ENCODE results near the gene IGSF1.
"Not testable (repeated sequence)": the region's sequence is repeated elsewhere in the genome, so short reads cannot be mapped to it uniquely, and the experiment has no call there.

IGSF1 gene

DNA sequence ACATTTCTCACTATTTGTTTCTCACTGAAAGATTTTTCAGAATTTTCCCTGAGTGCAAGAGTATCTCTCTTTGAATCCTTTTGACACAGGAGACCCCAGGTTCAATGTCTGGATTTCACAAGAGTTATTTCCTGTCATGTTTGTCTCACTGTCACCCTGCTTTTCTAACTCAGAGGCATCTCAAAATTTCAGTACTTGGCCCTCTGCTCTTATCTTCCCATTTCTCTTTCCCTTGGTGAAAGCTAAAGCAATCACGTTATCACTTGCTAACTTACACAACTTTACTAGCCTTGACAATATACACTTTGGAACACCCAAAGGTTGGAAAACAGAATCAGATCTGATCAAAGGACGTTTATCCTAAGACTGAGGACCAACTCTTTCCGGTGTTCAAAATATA is 17.3 kb downstream of the IGSF1 start:
- DNase-seq (ENCODE audit: low read depth), result no peak

DNA sequence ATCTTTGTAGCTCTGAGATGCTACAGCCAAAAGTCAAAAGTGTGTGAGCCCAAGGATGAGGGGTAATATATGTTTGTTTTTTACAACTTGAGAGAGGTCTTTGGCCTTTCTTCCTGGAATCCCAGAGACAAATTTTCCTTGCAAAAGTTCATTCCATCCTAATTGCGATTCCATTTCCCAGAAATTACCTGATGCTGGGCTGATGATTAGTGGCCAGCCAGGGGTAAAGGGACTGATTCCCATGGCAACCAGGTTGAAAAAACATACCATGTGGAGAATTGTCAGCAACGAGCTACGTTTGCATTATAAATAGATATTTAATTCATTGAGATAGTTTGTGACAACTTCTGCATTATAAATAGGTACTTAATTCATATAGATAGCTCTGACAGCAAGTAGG is 17.8 kb downstream of the IGSF1 start:
- no peak for DNase-seq (ENCODE audit: low read depth)

DNA sequence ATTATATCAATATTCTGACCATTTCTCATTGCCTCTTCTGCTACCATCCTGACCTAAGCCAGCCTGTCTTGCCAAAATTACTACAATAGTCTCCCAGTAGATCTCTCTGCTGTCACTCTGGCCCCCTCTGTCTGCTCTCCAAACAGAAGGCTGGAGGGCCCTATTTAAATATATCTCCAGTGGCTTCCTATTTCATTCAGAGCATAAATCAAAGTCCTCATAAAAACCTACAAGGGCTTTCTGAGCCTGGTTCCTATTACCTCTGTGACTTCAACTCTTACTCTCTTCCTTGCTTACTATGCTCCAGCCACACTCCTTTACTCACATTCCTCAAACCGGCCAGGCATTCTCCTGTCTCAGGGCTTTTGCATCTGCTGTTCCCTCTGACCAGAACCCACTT is 19.0 kb downstream of the IGSF1 start:
- no peak for DNase-seq (ENCODE audit: low read depth)

DNA sequence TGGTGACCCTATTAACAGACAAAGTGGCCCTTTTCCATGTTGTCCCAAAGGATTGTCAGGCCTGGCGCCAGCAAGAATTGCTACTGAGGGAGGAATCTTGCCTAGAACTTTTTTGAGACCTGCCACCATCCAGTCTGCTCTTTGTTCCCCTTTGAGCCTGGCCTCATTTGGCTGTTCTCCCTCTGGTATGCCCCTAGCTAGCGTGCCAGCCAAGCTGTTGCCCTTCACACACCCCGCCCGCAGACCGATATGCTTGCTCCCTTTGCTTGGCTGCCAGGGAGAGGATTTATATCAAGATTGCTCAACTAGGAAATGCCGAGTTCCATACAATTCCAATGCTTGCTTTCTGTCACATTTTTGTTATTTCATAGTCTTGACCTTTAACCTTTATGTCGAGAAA is 24.4 kb downstream of the IGSF1 start:
- DNase-seq (ENCODE audit: low read depth), result no peak

DNA sequence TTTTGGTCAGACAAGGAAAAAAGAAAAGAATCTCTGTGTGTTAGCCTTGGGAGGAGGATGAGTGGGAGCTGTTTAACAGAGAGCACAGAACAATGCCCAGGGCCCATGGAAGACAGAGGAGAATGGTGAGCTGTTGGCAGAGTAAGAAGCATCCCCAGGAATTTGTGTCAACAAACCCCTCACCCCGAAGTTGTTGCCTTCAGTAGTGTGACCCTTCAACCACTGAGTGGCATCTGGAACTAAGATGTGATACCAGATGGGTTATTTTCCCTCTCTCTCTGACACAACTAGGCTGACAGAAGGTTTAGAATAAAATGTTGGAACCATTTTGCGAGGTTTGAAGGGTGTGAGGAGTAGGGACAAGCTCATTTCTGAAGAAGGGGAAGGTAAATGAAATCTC is 25.1 kb downstream of the IGSF1 start:
- DNase-seq (ENCODE audit: low read depth), result no peak

DNA sequence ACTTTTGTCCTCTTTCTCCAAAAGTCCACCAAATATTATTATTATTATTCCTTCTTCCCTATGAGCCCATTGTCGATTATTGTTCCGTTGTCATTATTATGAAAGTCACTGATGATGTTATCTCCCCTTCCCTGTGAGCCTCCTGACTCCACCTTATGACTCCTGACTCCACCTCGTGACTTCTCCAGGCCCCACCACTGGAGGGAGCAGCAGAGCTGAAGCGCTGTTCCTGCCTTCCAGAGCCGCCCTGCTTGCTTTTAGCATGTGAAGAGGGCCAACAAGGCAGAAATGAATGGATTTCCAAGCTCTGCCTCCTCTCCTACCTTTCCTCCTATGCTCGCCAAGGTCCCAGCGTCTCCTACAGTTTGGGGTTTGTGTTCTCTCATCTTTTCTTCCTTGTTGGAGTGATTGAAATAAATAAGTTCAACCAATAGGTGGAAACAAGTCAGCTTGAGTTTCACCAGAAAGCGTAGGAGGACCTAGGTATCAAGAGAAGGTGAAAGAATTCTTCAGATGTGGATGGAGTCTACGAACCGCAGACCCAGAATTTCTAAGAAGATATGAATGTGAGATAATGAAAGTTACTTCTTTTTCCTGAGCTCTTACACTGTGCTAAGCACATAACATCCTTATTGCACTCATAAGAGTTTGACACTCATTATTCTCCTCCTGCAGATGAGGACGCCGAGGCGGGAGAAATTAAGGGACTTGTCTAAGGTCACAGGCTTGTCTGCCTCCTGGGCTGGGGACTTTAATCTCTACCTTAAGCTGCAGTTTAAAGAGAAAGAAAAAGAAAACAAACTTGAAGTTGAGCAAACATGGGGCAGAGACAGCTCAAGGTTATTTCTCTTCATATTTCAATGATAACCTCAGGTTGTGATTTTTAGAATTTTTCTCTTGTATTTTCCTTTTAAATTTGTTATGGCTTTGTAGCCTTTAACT is 26.1 kb downstream of the IGSF1 start:
- DNase-seq (ENCODE audit: low read depth), result no peak

DNA sequence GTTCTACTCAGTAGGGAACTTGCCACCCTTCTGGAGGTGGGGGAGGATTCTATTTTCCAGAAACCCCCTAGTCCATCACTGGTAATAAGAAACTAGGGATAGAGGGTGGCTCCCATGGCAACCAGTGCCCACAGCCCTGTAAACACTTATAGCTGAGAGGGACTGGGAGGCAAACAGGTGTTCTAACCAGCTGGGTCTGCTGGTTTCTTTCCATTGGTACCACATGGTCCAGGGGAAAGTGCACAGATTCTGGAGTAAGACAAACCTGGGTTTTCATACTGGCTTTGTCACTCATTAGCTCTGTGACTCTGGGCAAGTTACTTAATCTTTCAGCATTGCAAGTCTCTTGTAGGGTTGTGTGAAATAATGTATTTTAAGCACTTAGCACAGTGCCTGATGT is 26.9 kb downstream of the IGSF1 start:
- no peak for DNase-seq (ENCODE audit: low read depth)

DNA sequence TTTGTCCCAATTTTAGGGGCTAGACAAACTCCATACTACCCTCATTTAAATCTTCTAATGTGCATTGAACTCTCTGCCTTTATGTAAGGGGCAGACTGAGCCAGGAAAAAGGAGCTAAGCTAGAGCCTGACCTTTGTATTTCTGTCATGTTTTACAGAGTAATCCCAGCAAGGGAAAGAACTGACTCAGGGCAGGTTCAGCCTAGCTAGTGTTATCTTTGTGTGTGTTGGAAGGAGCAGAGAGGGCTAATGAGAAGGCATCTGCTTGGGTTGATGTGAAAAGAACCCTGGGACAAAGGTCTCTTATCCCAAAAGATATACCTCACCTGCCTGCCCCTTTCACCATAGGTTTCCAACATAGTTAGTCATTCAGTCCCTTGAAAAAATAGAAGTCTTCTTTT is 31.7 kb downstream of the IGSF1 start:
- DNase-seq (ENCODE audit: low read depth), result no peak

DNA sequence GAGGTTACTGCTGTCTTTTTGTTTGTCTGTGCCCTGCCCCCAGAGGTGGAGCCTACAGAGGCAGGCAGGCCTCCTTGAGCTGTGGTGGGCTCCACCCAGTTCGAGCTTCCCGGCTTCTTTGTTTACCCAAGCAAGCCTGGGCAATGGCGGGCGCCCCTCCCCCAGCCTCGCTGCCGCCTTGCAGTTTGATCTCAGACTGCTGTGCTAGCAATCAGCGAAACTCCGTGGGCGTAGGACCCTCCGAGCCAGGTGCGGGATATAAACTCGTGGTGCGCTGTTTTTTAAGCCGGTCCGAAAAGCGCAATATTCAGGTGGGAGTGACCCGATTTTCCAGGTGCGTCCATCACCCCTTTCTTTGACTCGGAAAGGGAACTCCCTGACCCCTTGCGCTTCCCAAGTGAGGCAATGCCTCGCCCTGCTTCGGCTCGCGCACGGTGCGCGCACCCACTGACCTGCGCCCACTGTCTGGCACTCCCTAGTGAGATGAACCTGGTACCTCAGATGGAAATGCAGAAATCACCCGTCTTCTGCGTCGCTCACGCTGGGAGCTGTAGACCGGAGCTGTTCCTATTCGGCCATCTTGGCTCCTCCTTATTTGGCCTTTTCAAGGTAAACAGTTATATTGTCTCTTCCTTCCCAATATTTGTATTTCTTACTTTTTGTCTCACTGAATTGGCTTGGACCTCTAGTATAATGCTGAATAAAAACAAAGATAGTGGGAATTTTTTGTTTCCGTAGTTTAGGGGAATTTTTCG is 37.9 kb downstream of the IGSF1 start:
- DNase-seq (ENCODE audit: low read depth), result not testable (repeated sequence)

DNA sequence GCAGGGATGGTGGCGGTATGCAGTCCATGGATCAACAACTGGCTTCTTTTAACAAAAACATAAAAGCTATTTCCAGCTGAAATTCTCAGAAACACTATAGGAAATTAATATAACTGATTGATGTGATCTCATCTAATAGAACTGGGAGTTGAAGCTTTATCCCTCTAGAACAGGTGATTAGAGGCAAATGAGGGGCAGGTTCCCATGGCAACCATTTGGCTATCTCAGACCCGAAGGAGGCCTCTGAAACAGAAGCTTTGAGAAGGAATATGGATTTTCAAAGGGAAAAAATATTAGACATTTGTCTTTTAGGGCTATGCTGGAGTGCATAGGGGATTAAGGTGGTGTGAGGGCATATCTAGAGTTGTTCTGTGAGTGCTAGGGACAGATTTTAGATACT is 50.0 kb downstream of the IGSF1 start:
- no peak for DNase-seq (ENCODE audit: low read depth)

DNA sequence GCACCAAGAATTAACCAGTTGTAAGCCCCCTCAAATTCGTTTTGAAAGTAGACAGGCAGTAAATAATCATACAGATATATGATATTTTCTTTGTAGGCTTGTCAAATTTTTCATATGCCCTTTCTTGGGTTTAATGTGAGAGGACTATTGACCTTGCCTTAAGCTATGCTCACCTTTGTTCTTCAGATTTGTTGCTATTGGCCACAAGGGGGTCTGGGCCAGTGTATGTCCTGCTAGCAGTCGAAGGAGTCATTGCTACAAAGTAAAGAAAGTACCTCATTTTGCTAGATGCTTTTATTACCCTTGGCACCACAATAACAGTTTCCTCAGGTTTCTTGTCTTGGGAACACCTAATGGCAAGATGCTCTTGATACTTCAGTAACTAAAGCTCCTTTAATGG is 51.7 kb downstream of the IGSF1 start:
- DNase-seq (ENCODE audit: low read depth), result no peak

DNA sequence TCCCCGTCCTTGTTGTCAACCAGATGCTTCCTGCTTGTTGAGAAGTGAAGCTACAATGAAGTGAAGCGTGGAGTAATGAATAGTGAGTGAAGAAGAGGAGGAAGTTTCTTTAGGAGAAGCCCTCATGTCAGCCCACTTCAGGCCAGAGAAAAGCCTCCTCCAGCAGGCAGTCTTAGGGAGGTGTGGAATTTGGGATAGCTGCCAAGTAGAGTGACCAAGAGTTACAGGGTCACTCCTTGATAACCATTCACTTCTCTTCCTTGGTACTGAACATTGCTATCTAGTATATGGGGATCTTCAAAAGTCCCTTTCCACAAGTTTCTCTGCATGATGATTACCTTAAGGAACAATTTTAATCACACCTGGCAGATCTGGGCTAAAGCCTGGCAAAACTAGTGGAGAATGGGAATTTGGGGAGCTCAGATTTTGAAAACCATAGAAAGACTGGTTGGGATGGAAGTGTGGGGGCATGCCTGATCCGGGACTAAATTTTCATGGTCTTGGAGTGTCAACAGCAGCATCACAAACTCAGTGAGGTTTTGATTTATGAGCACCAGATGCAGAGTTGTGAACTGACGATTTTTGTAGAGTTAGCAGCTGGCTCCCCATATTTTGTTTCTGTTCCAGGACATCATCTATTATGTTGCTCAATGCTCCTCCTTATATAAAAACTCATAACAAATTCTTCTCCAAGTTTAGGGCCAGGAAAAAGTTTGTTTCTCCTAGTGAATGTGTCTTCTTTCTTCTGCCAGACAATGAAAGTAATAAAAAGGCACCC is 53.1 kb downstream of the IGSF1 start:
- DNase-seq (ENCODE audit: low read depth), result no peak

DNA sequence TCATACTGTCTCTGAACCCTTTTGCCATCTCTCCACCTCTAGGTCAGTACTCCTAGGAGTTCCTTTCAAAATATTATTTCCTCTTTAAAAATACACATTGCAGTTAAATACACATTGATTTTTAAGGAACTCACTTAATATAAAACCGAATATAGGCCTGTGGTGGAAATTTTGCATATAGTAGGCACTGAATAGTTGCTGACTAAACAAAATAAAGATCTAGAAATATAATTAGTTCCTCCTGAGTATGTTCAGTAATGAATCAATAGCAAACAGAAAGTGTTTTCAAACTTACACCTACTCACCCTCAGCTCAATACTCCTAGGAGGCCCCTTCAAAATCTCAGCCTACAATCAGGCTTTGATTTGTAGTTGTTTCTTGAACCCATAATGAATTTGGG is 61.5 kb downstream of the IGSF1 start:
- DNase-seq (ENCODE audit: low read depth), result no peak

DNA sequence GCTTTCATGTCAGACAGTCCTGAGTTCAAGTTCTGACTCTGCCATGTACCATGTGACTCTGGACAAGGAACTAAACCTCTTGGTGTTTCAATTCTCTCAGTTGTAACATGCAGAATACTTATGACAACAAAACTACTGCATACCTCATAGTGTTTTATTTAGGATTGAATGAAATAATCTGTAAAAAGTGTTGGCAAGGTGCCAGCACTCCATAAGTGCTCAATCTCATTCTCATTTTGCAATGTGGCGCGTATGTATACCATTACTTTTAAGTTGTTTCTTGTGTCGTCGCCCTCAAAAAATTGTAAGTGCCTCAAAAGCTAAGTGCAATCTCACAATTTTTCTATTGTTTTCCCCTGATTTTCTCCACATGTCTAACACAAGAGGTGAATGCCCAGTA is 62.5 kb downstream of the IGSF1 start:
- no peak for DNase-seq (ENCODE audit: low read depth)

DNA sequence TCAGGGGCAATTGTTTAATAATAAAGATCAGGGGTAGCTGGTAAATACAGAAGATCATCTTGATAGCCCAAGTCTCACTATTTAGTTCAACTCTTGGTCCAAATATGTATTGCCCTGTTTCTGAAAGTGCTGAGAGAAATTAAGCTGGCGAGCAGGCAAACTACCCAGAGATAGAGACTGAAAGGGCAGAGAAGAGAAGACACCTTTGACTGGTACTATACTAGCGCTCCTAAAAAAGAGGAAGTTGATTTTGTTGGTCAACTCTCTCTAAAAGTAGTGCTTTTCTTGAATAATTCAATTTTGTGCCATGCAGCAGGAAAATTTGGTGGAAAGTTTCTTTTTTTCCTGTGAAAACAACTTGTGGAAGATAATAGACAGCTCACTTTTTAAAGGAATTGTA is 64.0 kb downstream of the IGSF1 start:
- no peak for DNase-seq (ENCODE audit: low read depth)

Data from stimulated activated CD8-positive, alpha-beta memory T cell treated with anti-CD3 and anti-CD28 coated beads, Interleukin-4, amount 100 ng/mL, for 24 hours (primary cell).